SU-DHL-6 (cell line): ENCODE results near the gene SH3BGRL.

Source experiments
- H2AFZ ChIP-seq: fragments of 200-600 bp; sonication (generic); 2 replicates; pipeline ENCODE4 v1.6.1; 2014; ENCODE audit warnings: low read depth, mild to moderate bottlenecking, moderate library complexity, mixed read lengths, antibody characterized with exemption, low read length; ENCODE audit not compliant: severe bottlenecking
- H3F3A ChIP-seq: fragments of 200-600 bp; shearing (Covaris generic); 2 replicates; pipeline ENCODE4 v1.6.0; 2016; ENCODE audit warnings: antibody characterized with exemption, mild to moderate bottlenecking; ENCODE audit not compliant: insufficient read depth
- H3K27ac ChIP-seq: fragments of 200-600 bp; sonication (generic); 2 replicates; pipeline ENCODE4 v1.5.1; 2016; ENCODE audit warnings: low read depth, mild to moderate bottlenecking, low read length, moderate library complexity, mixed read lengths
- H3K27me3 ChIP-seq: fragments of 200-600 bp; sonication (generic), shearing (Covaris generic); 2 replicates; pipeline ENCODE4 v1.6.0; 2014; ENCODE audit warnings: mild to moderate bottlenecking, low read length
- H3K36me3 ChIP-seq: fragments of 200-600 bp; sonication (generic); 2 replicates; pipeline ENCODE4 v1.6.1; 2014; ENCODE audit warnings: mild to moderate bottlenecking, low read length, mixed read lengths
- H3K4me2 ChIP-seq: fragments of 300-600, 200-600 bp; shearing (Covaris generic), sonication (generic); 2 replicates; pipeline ENCODE4 v1.6.0; 2014; ENCODE audit warnings: low read length, low read depth, mild to moderate bottlenecking; ENCODE audit not compliant: poor library complexity, severe bottlenecking
- H3K4me3 ChIP-seq: fragments of 200-600 bp; sonication (generic); 2 replicates; pipeline ENCODE4 v1.5.1; 2014; ENCODE audit warnings: antibody characterized with exemption, low read length, mild to moderate bottlenecking, mixed read lengths; ENCODE audit not compliant: insufficient read depth, poor library complexity, severe bottlenecking
- H3K79me2 ChIP-seq: fragments of 200-600 bp; sonication (generic); 2 replicates; pipeline ENCODE4 v1.6.1; 2014; ENCODE audit warnings: mild to moderate bottlenecking, low read length, moderate library complexity; ENCODE audit not compliant: insufficient read depth
- H3K9ac ChIP-seq: fragments of 200-600 bp; sonication (generic); 2 replicates; pipeline ENCODE4 v1.7.0; 2014; ENCODE audit warnings: mild to moderate bottlenecking, low read length
- H3K9me2 ChIP-seq: fragments of 200-600 bp; sonication (generic); replicated peaks from 2 replicates; pipeline ENCODE4 v1.6.1; 2014; ENCODE audit warnings: low read length; ENCODE audit not compliant: insufficient read depth
- H3K9me3 ChIP-seq: fragments of 200-600 bp; sonication (generic); 2 replicates; pipeline ENCODE4 v1.6.1; 2014; ENCODE audit warnings: low read length, mixed read lengths; ENCODE audit not compliant: insufficient read depth
- H4K20me1 ChIP-seq: fragments of 200-600 bp; sonication (generic); 2 replicates; pipeline ENCODE4 v1.6.1; 2014; ENCODE audit warnings: low read depth, mild to moderate bottlenecking, antibody characterized with exemption, low read length, moderate library complexity, mixed read lengths
- CTCF ChIP-seq: fragments of 200-600 bp; sonication (generic); IDR thresholded peaks from one replicate; pipeline ENCODE4 v1.5.1; 2017; ENCODE audit warnings: antibody characterized with exemption, mild to moderate bottlenecking, low read length, moderate library complexity; ENCODE audit not compliant: insufficient read depth, poor library complexity, severe bottlenecking
- EZH2phosphoT487 ChIP-seq: fragments of 200-600 bp; sonication (generic), shearing (Covaris generic); conservative IDR thresholded peaks from 2 replicates; pipeline ENCODE4 v1.6.1; 2018; ENCODE audit warnings: mild to moderate bottlenecking, antibody characterized with exemption, low read length, moderate library complexity, mixed read lengths

SH3BGRL gene

GRCh38 chrX:81255876-81256275 lies 54.0 kb downstream of the SH3BGRL start:
- TF ChIP-seq EZH2phosphoT487, result no peak
- TF ChIP-seq CTCF, result no peak
- Histone ChIP-seq H2AFZ (no peak overlapping the region), H3K36me3 (no peaks in the 10 kb centered on the region), H3F3A (no peaks in the 10 kb centered on the region), H3K9ac (no peak overlapping the region), H4K20me1 (no peaks in the 10 kb centered on the region), H3K4me3 (no peak overlapping the region), H3K9me2 (no peaks in the 10 kb centered on the region), H3K79me2 (peaks cover 10% of the 10 kb centered on the region), H3K4me2 (no peak overlapping the region), H3K9me3 (no peaks in the 10 kb centered on the region), H3K27ac (no peak overlapping the region), H3K27me3 (no peaks in the 10 kb centered on the region)

GRCh38 chrX:81257817-81258216 lies 55.9 kb downstream of the SH3BGRL start:
- Histone ChIP-seq H3K4me3 (no peak overlapping the region), H3K27me3 (no peaks in the 10 kb centered on the region), H3K36me3 (no peaks in the 10 kb centered on the region), H4K20me1 (no peaks in the 10 kb centered on the region), H3K9me2 (no peaks in the 10 kb centered on the region), H3K79me2 (peaks cover 17% of the 10 kb centered on the region), H3K9me3 (no peaks in the 10 kb centered on the region), H3K4me2 (no peak overlapping the region), H3K9ac (no peak overlapping the region), H2AFZ (no peak overlapping the region), H3F3A (no peaks in the 10 kb centered on the region), H3K27ac (no peak overlapping the region)
- TF ChIP-seq EZH2phosphoT487 (no peak), CTCF (no peak)

GRCh38 chrX:81259020-81259713 lies 57.3 kb downstream of the SH3BGRL start:
- Histone ChIP-seq H3K9ac (no peak overlapping the region), H3K27ac (no peak overlapping the region), H3K4me2 (no peak overlapping the region), H3K79me2 (peaks cover 17% of the 10 kb centered on the region), H3F3A (no peaks in the 10 kb centered on the region), H3K9me2 (no peaks in the 10 kb centered on the region), H4K20me1 (no peaks in the 10 kb centered on the region), H3K27me3 (no peaks in the 10 kb centered on the region), H3K9me3 (no peaks in the 10 kb centered on the region), H3K36me3 (no peaks in the 10 kb centered on the region), H3K4me3 (no peak overlapping the region), H2AFZ (no peak overlapping the region)
- TF ChIP-seq EZH2phosphoT487 (no peak), CTCF (no peak)
